K562 (cell line): ENCODE measurements around the gene FAM171A1. TPM values are rescaled to one million over a fixed set of nuclear protein-coding genes. Genes with fewer than 3 reads are reported as not detected.
A peak's percentile ranks its signal among the peaks of the same experiment; 100 is the strongest.

Experiments
- ADNP ChIP-seq: fragments of 200-800 bp; sonication (Bioruptor generic); IDR thresholded peaks from 2 replicates; pipeline ENCODE4 v1.6.1; 2016; ENCODE audit warnings: missing genetic modification characterization, missing compliant biosample characterization
- C11orf30 ChIP-seq: fragments of 450-650 bp; IDR thresholded peaks from 2 replicates; pipeline ENCODE4 v1.6.1; 2016; ENCODE audit warnings: low read depth, mild to moderate bottlenecking
- CBFA2T3 ChIP-seq: fragments of 450-650 bp; IDR thresholded peaks from 2 replicates; pipeline ENCODE4 v1.6.1; 2017
- CXXC5 ChIP-seq: fragments of 250-450 bp; sonication (Bioruptor Pico); IDR thresholded peaks from 2 replicates; pipeline ENCODE4 v1.8.0; 2022; ENCODE audit warnings: inconsistent platforms, mild to moderate bottlenecking, moderate library complexity
- ESRRA ChIP-seq: fragments of 450-650 bp; IDR thresholded peaks from 2 replicates; pipeline ENCODE4 v1.6.1; 2014; ENCODE audit warnings: low read depth, mild to moderate bottlenecking, moderate library complexity, borderline replicate concordance
- FOXA1 ChIP-seq: fragments of 450-650 bp; IDR thresholded peaks from 2 replicates; pipeline ENCODE4 v1.6.1; 2016; ENCODE audit warnings: mild to moderate bottlenecking, borderline replicate concordance
- GABPB1 ChIP-seq: sonication (generic); formaldehyde crosslinking; IDR thresholded peaks from 2 replicates; pipeline ENCODE4 v1.8.0; 2022; ENCODE audit warnings: mild to moderate bottlenecking, missing genetic modification reagents
- KLF16 ChIP-seq: IDR thresholded peaks from 2 replicates; pipeline ENCODE4 v1.6.1; 2016; ENCODE audit warnings: antibody characterized with exemption
- MAFG ChIP-seq: fragments of 450-650 bp; conservative IDR thresholded peaks from 2 replicates; pipeline ENCODE4 v1.6.1; 2016; ENCODE audit warnings: missing genetic modification characterization, missing compliant biosample characterization
- MCM2 ChIP-seq: fragments of 450-650 bp; IDR thresholded peaks from 2 replicates; pipeline ENCODE4 v1.6.1; 2017; ENCODE audit warnings: low read depth, mild to moderate bottlenecking
- MECOM ChIP-seq: fragments of 250-450 bp; sonication (Bioruptor Pico); IDR thresholded peaks from 2 replicates; pipeline ENCODE4 v1.8.0; 2022; ENCODE audit warnings: inconsistent platforms
- MTA1 ChIP-seq: fragments of 450-650 bp; IDR thresholded peaks from 2 replicates; pipeline ENCODE4 v1.6.1; 2017; ENCODE audit warnings: borderline replicate concordance
- MYNN ChIP-seq, 2 experiments: sonication (generic); formaldehyde crosslinking in 1 of 2; IDR thresholded peaks; 2 replicates each; pipeline versions ENCODE4 v1.5.0 to v1.6.1; 2016 to 2020; ENCODE audit warnings: antibody characterized with exemption in 1 of 2, missing genetic modification reagents in 1 of 2
- NR4A1 ChIP-seq, 2 experiments: fragments of 250-450 bp in 1 of 2; fragments of 450-650 bp in 1 of 2; sonication (Bioruptor Pico) in 1 of 2; IDR thresholded peaks; 2 replicates each; pipeline versions ENCODE4 v1.4.0 to v1.6.1; 2016 to 2020; ENCODE audit warnings: mild to moderate bottlenecking in 2 of 2, missing compliant biosample characterization in 1 of 2, missing genetic modification characterization in 1 of 2, moderate library complexity in 1 of 2
- POLR2AphosphoS2 ChIP-seq: IDR thresholded peaks from 2 replicates; pipeline ENCODE4 v1.6.1; 2012; ENCODE audit warnings: low read length, improper control_type of control experiment
- PTBP1 ChIP-seq: fragments of 200-400 bp; formaldehyde crosslinking; IDR thresholded peaks from 2 replicates; pipeline ENCODE4 v1.6.1; 2017; ENCODE audit warnings: low read depth, low read length
- RAD51 ChIP-seq: fragments of 450-650 bp; IDR thresholded peaks from 2 replicates; pipeline ENCODE4 v1.7.1; 2016; ENCODE audit warnings: low read depth, mild to moderate bottlenecking, borderline replicate concordance
- RBFOX2 ChIP-seq: fragments of 200-400 bp; formaldehyde crosslinking; IDR thresholded peaks from 2 replicates; pipeline ENCODE4 v1.6.1; 2017; ENCODE audit warnings: low read depth, mild to moderate bottlenecking, low read length, moderate library complexity
- RFX1 ChIP-seq: fragments of 450-650 bp; IDR thresholded peaks from 2 replicates; pipeline ENCODE4 v1.6.1; 2016; ENCODE audit warnings: mild to moderate bottlenecking, moderate library complexity
- SMAD1 ChIP-seq: fragments of 150-350 bp; IDR thresholded peaks from 2 replicates; pipeline ENCODE4 v1.6.1; 2014; ENCODE audit warnings: low read length, low read depth; ENCODE audit not compliant: partially characterized antibody
- SMAD2 ChIP-seq: fragments of 150-350 bp; IDR thresholded peaks from 2 replicates; pipeline ENCODE4 v1.6.1; 2014; ENCODE audit warnings: low read depth, mild to moderate bottlenecking, low read length
- TEAD1 ChIP-seq, 2 experiments: fragments of 450-650 bp in 1 of 2; sonication (generic) in 1 of 2; formaldehyde crosslinking; IDR thresholded peaks; 2 replicates each; pipeline versions ENCODE4 v1.4.0 to v1.8.0; 2020 to 2022; ENCODE audit warnings: mild to moderate bottlenecking in 2 of 2, missing genetic modification reagents in 1 of 2
- ZNF175 ChIP-seq: fragments of 200-800 bp; sonication (Bioruptor generic); IDR thresholded peaks from 2 replicates; pipeline ENCODE4 v1.6.1; 2016; ENCODE audit warnings: low read depth, mild to moderate bottlenecking, missing genetic modification characterization, missing compliant biosample characterization
- ZNF347 ChIP-seq: fragments of 450-650 bp; formaldehyde crosslinking; IDR thresholded peaks from 2 replicates; pipeline ENCODE4 v1.4.0; 2020; ENCODE audit warnings: low read depth, mild to moderate bottlenecking, moderate library complexity
- ZNF668 ChIP-seq: fragments of 250-450 bp; sonication (Bioruptor Pico); IDR thresholded peaks from 2 replicates; pipeline ENCODE4 v1.8.0; 2022; ENCODE audit warnings: mild to moderate bottlenecking, inconsistent platforms
- ZNF79 ChIP-seq: fragments of 250-450 bp; sonication (Bioruptor Pico); IDR thresholded peaks from 2 replicates; pipeline ENCODE4 v1.4.0; 2020; ENCODE audit warnings: low read depth, mild to moderate bottlenecking, moderate library complexity
- polyA plus RNA-seq, 8 experiments: library from polyadenylated mRNA; depleted of rRNA in 4 of 8; stranded (reverse) in 5 of 8; unstranded in 3 of 8; fragments of >200 nt; fragmentation: Nextera tagmentation in 2 of 8; fragmentation: Illumina TruSeq in 1 of 8; extraction: Ambion mirVana in 2 of 8; extraction: Trizol in 1 of 8; gene quantifications; 2 replicates each; pipeline versions ENCODE4 v1.2.1 to v1.2.3, GENCODE V29; 2011 to 2014; ENCODE audit warnings: inconsistent platforms in 1 of 8, missing spikeins in 1 of 8
- total RNA-seq, 7 experiments: library from RNA; depleted of rRNA in 6 of 7; stranded (reverse); fragments of >200 nt in 6 of 7; fragmentation: Illumina TruSeq in 2 of 7; extraction: Trizol in 2 of 7; gene quantifications; 2 replicates each; pipeline versions ENCODE4 v1.2.1 to v1.2.3, GENCODE V29; 2011 to 2021; ENCODE audit warnings: low replicate concordance in 1 of 7
- TF ChIP-seq, protein P1 (sequence below), 2 experiments: IDR thresholded peaks; 2 replicates each; pipeline ENCODE4 v1.6.1; 2011; ENCODE audit warnings: borderline replicate concordance in 1 of 2, control low read depth in 1 of 2, low read depth in 1 of 2, low read length in 1 of 2, mild to moderate bottlenecking in 1 of 2, mixed read lengths in 1 of 2, moderate library complexity in 1 of 2; ENCODE audit not compliant: insufficient read depth in 1 of 2, insufficient read length in 1 of 2, poor library complexity in 1 of 2, severe bottlenecking in 1 of 2; ENCODE audit errors: extremely low read depth in 1 of 2
- TF ChIP-seq, protein P2 (sequence below): sonication (generic); formaldehyde crosslinking; IDR thresholded peaks from 2 replicates; pipeline ENCODE4 v1.8.0; 2022; ENCODE audit warnings: mild to moderate bottlenecking, low read depth, missing genetic modification reagents

The FAM171A1 gene
- total and polyA plus RNA-seq, 9 of the 15 experiments (the other 6 are each of a cell fraction or from before 2014, with no cell fraction given), result 0.51 to 8.2 (median 4.8) TPM

DNA sequence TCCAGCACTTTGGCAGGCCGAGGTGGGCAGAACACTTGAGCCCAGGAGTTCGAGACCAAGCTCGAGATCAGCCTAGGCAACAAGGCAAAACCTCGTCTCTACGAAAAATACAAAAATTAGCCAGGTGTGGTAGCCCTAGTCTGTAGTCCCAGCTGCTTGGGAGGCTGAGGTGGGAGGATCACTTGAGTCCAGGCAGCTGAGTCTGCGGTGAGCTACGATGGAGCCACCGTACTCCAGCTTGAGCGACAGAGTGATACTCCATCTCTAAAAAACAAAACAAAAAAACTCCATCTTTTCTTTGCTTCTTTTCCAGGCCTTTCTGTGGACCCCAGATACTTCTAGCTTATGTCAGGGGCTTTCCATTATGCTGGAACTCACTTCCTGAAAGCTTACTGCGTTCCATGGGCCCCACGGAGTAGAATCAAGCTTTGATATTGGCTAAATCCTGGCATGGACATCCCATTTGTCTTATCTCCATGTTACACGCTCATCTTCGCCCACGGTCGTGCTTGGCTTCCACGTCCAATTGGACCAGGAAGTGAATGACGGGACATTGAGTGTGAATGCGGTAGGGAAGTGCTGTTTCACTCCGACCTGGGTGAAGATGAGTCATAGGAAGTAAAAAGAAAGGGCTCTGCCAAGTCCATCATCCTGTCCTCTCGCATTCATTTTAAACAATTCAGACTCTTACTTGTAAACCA, 45.7 kb downstream of the FAM171A1 start (continued):
- peak; percentile 33; the same call in 1 of the 2 replicates for TF ChIP-seq GABPB1 (CRISPR knock-in tag)
- TF ChIP-seq ZNF347, result no peak
- TF ChIP-seq CBFA2T3, result peak; percentile 64
- no peak; the same call in 1 of the 2 replicates for TF ChIP-seq KLF16
- TF ChIP-seq FOXA1, result no peak
- no peak for TF ChIP-seq PTBP1
- TF ChIP-seq RBFOX2, result no peak
- no peak for TF ChIP-seq POLR2AphosphoS2
- TF ChIP-seq, protein P1, sequence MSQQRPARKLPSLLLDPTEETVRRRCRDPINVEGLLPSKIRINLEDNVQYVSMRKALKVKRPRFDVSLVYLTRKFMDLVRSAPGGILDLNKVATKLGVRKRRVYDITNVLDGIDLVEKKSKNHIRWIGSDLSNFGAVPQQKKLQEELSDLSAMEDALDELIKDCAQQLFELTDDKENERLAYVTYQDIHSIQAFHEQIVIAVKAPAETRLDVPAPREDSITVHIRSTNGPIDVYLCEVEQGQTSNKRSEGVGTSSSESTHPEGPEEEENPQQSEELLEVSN (IDR thresholded peaks at IDR 0.05; ENCODE audit: borderline replicate concordance in 1 of 2, extremely low read depth in 1 of 2, insufficient read depth in 1 of 2, insufficient read length in 1 of 2, low read depth in 1 of 2, low read length in 1 of 2, poor library complexity in 1 of 2, severe bottlenecking in 1 of 2), result peak in 1 of 2 experiments; percentile 33
- TF ChIP-seq, protein P2, sequence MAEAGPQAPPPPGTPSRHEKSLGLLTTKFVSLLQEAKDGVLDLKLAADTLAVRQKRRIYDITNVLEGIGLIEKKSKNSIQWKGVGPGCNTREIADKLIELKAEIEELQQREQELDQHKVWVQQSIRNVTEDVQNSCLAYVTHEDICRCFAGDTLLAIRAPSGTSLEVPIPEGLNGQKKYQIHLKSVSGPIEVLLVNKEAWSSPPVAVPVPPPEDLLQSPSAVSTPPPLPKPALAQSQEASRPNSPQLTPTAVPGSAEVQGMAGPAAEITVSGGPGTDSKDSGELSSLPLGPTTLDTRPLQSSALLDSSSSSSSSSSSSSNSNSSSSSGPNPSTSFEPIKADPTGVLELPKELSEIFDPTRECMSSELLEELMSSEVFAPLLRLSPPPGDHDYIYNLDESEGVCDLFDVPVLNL, result no peak
- no peak for TF ChIP-seq ZNF79 (CRISPR knock-in tag)
- no peak for TF ChIP-seq SMAD1
- TF ChIP-seq TEAD1 (CRISPR knock-in tag; IDR thresholded peaks at IDR 0.05), result no peak
- TF ChIP-seq CXXC5 (CRISPR knock-in tag), result peak; percentile 61
- TF ChIP-seq MECOM (CRISPR knock-in tag), result peak; percentile 51; the same call in 1 of the 2 replicates
- TF ChIP-seq MYNN (IDR thresholded peaks at IDR 0.05), result peak; percentile 82
- TF ChIP-seq MYNN (CRISPR knock-in tag; IDR thresholded peaks at IDR 0.05), result no peak
- no peak for TF ChIP-seq RAD51
- TF ChIP-seq ADNP (tag), result no peak
- peak; percentile 14; the same call in 1 of the 2 replicates for TF ChIP-seq MTA1
- no peak for TF ChIP-seq SMAD2
- TF ChIP-seq MCM2, result no peak
- TF ChIP-seq C11orf30, result peak; percentile 40
- no peak for TF ChIP-seq RFX1
- TF ChIP-seq ZNF668, result no peak
- 0 out of 2 replicates have a peak, but pooled peaks have one; percentile 10 for TF ChIP-seq MAFG (tag)
- no peak for TF ChIP-seq NR4A1 (CRISPR knock-in tag; IDR thresholded peaks at IDR 0.05)
- TF ChIP-seq NR4A1 (tag; IDR thresholded peaks at IDR 0.05), result peak; percentile 32; the same call in 1 of the 2 replicates
- 0 out of 2 replicates have a peak, but pooled peaks have one; percentile 71 for TF ChIP-seq ZNF175
- TF ChIP-seq ESRRA, result no peak
